ENCODE data around the gene OR9A4. TPM values are rescaled to one million over a fixed set of nuclear protein-coding genes. Genes with fewer than 3 reads are reported as not detected.

OR9A4 gene
- total RNA-seq, 2 donors from 2014 or later, result not detected

DNA sequence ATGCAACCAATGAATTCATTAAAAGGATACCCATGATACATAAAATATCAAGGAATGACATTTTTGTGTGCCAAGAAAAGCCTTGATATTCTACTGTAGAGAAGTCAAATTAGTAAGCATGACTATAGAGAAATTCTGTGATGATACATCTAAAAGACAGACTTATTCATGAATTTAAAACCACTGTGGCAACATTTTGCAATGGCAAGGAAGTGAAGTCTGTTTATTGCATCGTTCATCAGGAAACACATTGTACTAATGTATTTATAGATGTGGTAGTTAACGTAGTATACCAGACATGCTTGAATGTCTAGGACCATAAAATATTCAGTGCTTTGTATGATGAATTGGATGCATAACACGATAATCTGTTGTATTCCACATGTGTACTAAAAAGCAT lies 39.9 kb downstream of the OR9A4 start:
- Histone ChIP-seq H3K4me3 (no peak overlapping the region), H3K27ac (no peak overlapping the region), H3K4me1 (replicated peaks) (no peaks in the 10 kb centered on the region), H3K9me3 (no peaks in the 10 kb centered on the region), H3K36me3 (no peaks in the 10 kb centered on the region), H3K27me3 (replicated peaks; ENCODE audit: insufficient read depth) (no peaks in the 10 kb centered on the region)
- intact Hi-C loops (cut with DNase I), result no loop called here
- DNase-seq (ENCODE audit: low spot score), result no peak
- WGBS, result 36% methylated on average over 3 of the region's 3 CpGs
- TF ChIP-seq POLR2AphosphoS5 (IDR thresholded peaks at IDR 0.05), result no peak
- TF ChIP-seq POLR2A (IDR thresholded peaks at IDR 0.05), result no peak
- no peak for TF ChIP-seq CTCF (IDR thresholded peaks at IDR 0.05)

DNA sequence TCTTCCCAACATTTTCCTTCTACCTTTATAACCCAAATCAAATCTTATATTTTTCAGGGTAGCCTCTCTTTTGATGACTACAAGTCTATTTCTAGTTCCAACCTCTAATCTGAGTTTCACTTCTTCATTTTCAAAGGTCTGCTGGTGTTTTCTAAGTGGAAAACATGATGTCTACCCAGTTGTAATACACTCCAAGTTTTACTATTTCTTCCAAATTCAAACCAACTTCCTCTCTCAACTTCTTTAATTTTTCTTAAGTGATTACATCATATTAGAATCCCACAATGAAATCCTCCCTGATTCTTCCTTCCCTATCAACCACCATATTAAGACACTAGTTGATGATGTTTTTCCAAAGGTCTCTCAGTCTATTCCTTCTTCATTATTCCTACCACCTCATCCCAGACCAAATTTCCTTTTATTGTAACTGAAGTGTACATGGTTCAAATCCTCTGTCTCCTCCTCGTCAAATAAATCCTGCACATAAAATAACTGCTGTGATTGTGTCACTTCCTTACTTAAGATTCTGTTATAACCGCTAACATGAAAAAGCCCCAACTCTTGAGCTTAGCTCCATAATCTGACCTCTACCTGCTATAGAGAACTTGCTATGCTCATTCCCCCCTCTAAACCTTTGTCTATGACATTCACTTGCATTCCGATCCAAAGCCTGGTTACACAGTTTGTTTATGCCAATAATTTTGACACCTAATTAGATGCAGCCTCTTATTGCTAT lies 44.7 kb downstream of the OR9A4 start:
- Histone ChIP-seq H3K4me3 (no peak overlapping the region), H3K27ac (no peak overlapping the region), H3K27me3 (replicated peaks; ENCODE audit: insufficient read depth) (no peaks in the 10 kb centered on the region), H3K9me3 (no peaks in the 10 kb centered on the region), H3K36me3 (no peaks in the 10 kb centered on the region), H3K4me1 (replicated peaks) (no peaks in the 10 kb centered on the region)
- WGBS, result 86% methylated on average over 3 of the region's 3 CpGs
- TF ChIP-seq CTCF (IDR thresholded peaks at IDR 0.05) (no peak), POLR2A (IDR thresholded peaks at IDR 0.05) (no peak), POLR2AphosphoS5 (IDR thresholded peaks at IDR 0.05) (no peak)
- no peak for DNase-seq (ENCODE audit: low spot score)
- intact Hi-C loops (cut with DNase I), result no loop called here

Other genes with a start within 250 kb of the OR9A4 start
- gene DENND11, start 214.2 kb upstream of the OR9A4 start, total RNA-seq, result 10 to 100 TPM; 18.1 to 18.9 TPM
- not detected for gene WEE2, start 208.0 kb upstream of the OR9A4 start, total RNA-seq
- gene SSBP1, start 178.0 kb upstream of the OR9A4 start, total RNA-seq, result 100 to 1,000 TPM; 109 to 115 TPM
- gene TAS2R3, start 152.3 kb upstream of the OR9A4 start, total RNA-seq, result 1 to 10 TPM; 1.1 to 5.2 TPM
- 1 to 10 TPM in 1 of 2 donors, under 1 TPM in 1; 0.87 to 2.2 TPM for gene TAS2R4, start 139.7 kb upstream of the OR9A4 start, total RNA-seq
- gene TAS2R5, start 126.2 kb upstream of the OR9A4 start, total RNA-seq, result 1 to 10 TPM; 2.5 to 4.0 TPM
- gene PRSS37, start 74.9 kb upstream of the OR9A4 start, total RNA-seq, result under 1 TPM in 1 of 2 donors, not detected in 1; 0.51 TPM
- gene CLEC5A, start 30.6 kb downstream of the OR9A4 start, total RNA-seq, result 1 to 10 TPM in 1 of 2 donors, under 1 TPM in 1; 0.74 to 1.1 TPM
- not detected for gene TAS2R38, start 57.4 kb downstream of the OR9A4 start, total RNA-seq
- gene MGAM, start 79.5 kb downstream of the OR9A4 start, total RNA-seq, result 1 to 10 TPM in 1 of 2 donors, under 1 TPM in 1; 0.18 to 3.3 TPM
- gene MGAM2, start 195.3 kb downstream of the OR9A4 start, total RNA-seq, result under 1 TPM; 0.36 to 0.51 TPM